GM12892 (cell line): ENCODE measurements around the gene ITGB4.
"Not testable (repeated sequence)": the region's sequence is repeated elsewhere in the genome, so short reads cannot be mapped to it uniquely, and the experiment has no call there.

Experiments
- DNase-seq: peaks from one replicate; pipeline ENCODE4 v3.0.0; 2011; ENCODE audit not compliant: insufficient read length
- FAIRE-seq: peaks from 2 replicates; lab custom pipeline; 2011; peaks lifted over from hg19 to GRCh38; lab: Jason Lieb, UNC
- POLR2A ChIP-seq: IDR thresholded peaks from 2 replicates; pipeline ENCODE4 v1.6.1; 2011; ENCODE audit warnings: low read depth, low read length, control low read depth
- POLR2AphosphoS5 ChIP-seq: IDR thresholded peaks from 2 replicates; pipeline ENCODE4 v1.6.1; 2011; ENCODE audit warnings: low read depth, low read length, control low read depth
- TAF1 ChIP-seq: IDR thresholded peaks from 2 replicates; pipeline ENCODE4 v1.6.1; 2011; ENCODE audit warnings: low read depth, mild to moderate bottlenecking, control low read depth, low read length, borderline replicate concordance

ITGB4 gene

DNA sequence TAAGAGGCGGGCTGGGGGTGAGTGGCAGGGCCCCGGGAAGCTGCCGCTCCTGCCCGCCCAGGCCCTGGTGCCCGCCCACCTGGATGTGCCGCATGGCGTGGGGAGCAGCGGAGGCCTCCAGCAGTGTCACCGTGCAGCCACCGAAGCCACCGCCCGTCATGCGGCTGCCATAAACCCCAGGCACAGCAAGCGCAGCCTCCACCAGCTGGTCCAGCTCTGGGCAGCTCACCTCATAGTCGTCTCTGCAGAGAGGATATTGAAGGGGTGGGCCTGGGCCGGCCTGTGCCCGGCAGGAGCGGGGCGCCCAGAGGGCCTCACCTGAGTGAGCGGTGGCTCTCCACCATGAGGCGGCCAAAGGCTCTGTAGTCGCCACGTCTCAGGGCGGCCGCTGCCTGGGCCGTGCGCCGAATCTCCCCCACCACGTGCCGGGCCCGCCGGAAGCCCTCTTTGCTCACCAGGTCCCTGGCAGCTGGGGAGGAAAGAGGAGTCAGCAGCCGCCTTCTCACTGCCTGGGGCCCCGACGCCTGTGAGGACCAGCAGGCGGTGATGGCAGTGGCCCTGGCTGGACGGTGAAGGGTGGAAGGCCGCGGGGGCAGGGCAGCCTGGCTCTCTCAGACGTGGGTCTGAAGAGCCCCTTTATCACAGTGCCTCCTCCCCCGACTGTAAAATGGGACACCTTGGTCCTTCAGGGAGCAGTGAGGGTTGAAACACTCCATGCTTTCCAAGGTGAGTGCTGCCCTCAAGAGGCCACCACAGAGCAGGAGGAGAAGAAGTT, 37.1 kb downstream of the ITGB4 start:
- TF ChIP-seq POLR2AphosphoS5: no peak
- no peak for TF ChIP-seq TAF1
- no peak for TF ChIP-seq POLR2A
- FAIRE-seq (no peak), DNase-seq (no peak)

DNA sequence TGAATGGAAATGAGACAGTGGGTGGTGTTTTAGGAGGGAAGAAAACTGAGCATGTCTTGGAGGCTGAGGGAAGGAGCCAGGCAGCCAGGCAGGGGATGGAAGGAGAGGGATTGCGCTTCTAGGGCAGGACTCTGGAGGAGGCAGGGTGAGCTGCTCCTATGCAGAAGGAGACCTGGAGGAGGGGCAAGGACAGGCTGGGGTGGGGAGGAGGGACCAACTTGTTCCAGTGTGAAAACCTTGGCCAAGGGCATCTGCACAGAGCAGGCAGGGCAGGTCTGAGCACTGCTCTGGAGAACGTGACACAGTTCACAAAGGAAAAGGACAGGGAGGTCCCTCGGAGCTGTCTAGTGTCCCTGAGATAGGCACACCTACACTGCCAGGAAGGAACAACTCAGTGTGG, 38.2 kb downstream of the ITGB4 start:
- FAIRE-seq (no peak), DNase-seq (no peak)
- no peak for TF ChIP-seq POLR2AphosphoS5
- TF ChIP-seq POLR2A: no peak
- no peak for TF ChIP-seq TAF1

DNA sequence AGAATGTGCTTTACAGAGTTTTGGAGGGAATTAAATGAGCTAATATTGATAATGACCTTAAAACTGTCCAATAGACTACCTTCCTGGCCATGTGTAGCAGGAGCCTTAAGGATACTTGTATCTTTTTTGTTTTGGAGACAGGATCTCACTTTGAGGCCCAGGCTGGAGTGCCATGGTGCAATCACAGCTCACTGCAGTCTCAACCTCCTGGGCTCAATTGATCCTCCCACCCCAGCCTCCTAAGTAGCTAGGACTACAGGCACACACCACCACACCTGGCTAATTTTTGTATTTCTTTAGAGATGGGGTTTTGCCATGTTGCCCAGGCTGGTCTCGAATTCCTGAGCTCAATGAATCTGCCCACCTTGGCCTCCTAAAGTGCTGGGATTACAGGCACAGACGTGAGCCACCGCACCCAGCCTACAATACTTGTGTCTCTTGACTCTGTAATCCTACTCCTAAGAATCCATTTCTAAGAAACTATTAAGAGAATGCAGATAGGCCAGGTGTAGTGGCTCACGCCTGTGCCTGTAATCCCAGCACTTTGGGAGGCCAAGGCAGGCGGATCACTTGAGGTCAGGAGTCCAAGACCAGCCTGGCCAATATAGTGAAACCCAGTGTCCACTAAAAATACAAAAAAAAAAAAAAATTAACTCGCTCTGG, 38.9 kb downstream of the ITGB4 start:
- FAIRE-seq, DNase-seq: not testable (repeated sequence)

DNA sequence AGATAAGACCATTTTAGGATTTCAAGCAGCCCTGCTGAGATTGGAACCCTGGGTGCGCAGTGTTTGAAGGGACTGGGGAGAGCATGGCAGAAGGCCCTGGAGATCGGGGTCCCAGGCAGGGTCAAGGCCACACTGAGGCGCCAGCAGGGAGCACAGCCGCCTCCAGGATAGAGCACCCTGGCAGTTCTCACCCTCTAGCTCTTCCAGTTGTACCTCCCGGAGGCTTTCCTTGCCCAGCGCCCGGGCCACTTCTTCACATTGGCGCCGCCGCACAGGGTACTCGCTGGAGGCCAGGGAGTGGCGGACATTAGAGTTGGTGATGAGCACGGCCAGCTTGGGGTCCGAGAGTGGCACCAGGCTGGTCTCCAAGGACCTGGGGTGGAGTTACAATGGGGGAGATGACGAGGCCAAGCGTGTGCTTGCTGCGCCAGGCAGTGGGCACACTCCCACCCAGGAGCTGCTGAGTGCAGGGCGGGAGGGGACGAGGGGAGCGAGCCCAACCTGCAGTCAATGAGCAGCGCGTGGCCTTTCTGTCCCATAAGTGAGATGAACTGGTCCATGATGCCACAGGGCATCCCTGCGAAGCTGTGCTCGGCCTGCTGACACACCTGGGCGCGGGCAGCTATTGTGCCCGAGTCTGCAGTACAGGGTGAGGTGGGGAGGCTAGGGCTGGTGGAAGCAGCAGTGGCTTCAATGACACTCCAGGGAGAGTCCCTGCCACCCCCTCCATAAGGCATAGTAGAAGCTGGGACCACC, 41.4 kb downstream of the ITGB4 start:
- FAIRE-seq: no peak
- no peak for DNase-seq
- TF ChIP-seq POLR2AphosphoS5 (no peak), TAF1 (no peak), POLR2A (no peak)

DNA sequence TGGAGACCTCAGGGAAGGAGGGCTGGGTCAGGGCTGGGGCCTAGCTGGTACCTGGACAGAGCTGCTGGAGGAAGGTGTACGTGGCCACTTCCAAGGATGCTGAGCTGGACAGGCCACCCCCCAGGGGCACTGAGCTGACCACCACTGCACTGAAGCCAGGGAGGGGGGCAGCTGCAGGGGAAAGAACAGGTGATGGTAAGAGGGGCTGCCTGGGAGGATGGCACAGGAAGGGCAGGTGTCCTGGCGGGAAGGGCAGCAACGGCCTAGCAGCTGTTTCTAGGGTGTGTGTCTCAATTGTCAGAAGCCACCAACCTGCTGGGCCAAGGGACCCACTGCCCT, 42.0 kb downstream of the ITGB4 start:
- TF ChIP-seq POLR2A (no peak), TAF1 (no peak), POLR2AphosphoS5 (no peak)
- no peak for FAIRE-seq
- DNase-seq: no peak

DNA sequence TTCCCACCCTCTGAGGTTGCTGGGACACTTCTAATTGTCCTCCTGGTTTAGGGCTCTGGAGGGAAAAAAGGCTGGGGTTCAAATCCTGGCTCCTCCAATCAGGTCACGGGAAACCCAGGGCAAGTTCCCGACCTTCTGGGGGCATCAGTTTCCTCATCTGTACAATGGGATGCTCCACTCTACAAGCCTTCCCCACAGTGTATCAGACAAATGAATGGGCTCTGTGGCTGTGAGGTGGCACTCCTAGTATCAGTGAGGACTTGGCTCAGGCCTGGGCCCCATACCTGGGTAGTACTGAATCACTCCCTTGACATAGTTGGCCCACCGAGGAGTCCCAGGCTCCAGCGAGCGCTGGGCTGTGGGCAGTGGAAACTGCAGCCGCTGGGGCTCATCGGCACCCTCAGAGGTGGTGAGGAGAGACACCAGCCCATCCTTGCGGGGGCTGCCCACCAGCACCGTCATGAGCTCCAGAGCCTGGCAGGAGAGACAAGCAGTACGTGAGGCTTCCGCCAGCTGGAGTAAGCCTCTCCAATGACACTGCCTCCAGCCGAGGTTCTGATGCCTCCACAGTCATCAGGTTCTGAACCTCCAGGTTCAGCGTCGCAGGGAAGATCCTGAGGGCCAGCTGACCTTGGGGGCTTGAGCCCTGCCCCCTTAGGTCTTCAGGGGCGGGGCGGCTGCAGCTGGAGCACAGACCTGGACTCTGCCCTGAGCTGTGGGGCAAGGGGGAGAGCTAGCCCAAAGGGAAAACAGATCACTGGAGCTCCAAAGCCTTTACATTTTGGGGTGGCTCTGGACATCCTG, 42.6 kb downstream of the ITGB4 start:
- FAIRE-seq (no peak), DNase-seq (no peak)
- TF ChIP-seq POLR2A: no peak
- TF ChIP-seq TAF1: no peak
- TF ChIP-seq POLR2AphosphoS5: no peak

DNA sequence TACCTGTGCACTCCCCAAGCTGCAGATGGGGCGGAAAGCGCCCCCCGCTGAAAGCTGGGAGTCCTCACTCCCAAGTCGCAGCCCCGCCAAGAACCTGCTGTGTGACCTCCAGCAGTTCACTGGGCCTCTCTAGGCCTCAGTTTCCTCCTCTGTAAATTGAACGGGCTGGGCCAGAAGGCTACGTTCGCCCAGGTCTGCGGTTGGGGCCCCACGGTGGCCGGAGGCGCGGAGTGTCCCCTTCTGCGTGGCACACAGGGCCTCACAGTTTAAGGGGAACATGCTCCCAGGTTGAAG, 43.1 kb downstream of the ITGB4 start:
- FAIRE-seq: no peak
- TF ChIP-seq POLR2AphosphoS5 (no peak), POLR2A (no peak), TAF1 (no peak)
- DNase-seq: no peak

DNA sequence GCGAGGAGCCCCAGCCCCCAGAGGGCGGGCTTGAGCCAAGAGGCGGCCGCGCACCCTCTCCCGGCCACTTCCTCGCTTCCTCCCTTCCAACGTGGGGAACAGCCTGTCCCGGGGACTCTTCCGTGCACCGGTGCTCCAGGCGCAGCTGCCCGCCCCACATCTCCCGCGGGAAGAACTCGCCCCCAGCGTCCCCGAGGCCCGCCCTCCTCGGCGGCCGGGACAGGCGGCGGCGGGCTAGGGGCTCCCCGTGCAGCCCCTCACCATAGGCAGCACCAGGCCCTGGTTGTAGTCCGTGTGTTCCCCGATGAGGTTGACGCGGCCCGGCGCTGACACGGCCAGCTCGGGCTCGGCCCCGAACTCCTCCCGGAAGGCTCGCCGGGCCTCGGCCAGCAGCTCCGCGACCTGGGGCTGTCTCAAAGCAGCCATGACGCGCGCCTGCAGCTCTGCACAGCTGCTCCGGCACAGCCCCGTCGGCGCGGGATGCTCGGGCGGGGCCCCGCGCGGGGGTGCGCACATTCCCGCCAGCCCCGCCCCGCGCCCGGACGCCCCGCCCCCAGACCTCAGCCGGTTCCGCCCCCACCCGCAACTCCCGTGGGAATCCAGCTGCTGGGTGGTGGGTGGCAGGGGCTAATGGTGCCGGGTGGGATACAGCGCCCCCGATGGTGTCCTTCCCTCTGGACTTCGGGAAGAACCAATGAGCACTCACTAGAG, 43.6 kb downstream of the ITGB4 start, which contains the start of gene GALK1:
GALK1 (minus strand) TSS at position 482 of the 711 bp plus-strand sequence; CDS start at position 426, 56 bp downstream.
- FAIRE-seq (peak; percentile 60), DNase-seq (peak; percentile 91)
- TF ChIP-seq TAF1 (0 out of 2 replicates have a peak, but pooled peaks have one; percentile 17), POLR2AphosphoS5 (no peak), POLR2A (no peak; the same call in 1 of the 2 replicates)

DNA sequence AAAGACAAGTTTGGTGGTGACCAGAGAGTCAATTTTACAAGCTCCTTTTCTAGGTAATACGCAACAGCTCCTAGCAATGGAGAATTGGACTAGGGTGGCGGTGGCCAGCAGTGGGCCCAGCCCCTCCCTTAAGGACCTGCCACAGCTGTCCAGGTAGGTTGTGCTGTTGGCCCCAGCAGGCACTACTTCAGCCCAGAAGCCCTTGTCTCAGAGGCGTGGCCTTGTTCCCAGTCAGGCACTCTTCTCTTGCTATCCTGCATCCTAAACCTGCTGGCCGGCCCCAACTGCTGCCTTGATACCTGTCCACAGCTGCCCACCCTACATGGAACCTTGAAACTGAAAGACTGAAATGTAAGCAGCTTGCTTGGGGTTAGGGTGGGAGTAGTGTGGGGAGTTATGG, 44.7 kb downstream of the ITGB4 start:
- FAIRE-seq: no peak
- TF ChIP-seq POLR2AphosphoS5: no peak
- no peak for TF ChIP-seq POLR2A
- TF ChIP-seq TAF1: no peak
- no peak for DNase-seq

DNA sequence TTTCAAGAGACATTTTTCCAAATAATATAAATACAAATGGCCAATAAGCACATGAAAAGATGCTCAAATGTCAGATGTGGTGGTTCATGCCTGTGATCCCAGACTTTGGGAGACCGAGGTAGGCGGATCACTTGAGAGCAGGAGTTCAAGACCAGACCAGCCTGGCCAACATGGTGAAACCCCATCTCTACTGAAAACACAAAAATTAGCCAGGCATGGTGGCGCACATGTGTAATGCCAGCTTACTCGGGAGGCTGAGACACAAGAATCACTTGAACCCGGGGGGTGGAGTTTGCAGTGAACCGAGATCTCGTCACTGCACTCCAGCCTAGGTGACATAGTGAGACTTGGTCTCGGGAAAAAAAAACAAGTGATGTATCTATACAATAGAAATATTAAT, 46.6 kb downstream of the ITGB4 start:
- no peak for DNase-seq
- FAIRE-seq: no peak
- no peak for TF ChIP-seq TAF1
- no peak for TF ChIP-seq POLR2AphosphoS5
- no peak for TF ChIP-seq POLR2A

DNA sequence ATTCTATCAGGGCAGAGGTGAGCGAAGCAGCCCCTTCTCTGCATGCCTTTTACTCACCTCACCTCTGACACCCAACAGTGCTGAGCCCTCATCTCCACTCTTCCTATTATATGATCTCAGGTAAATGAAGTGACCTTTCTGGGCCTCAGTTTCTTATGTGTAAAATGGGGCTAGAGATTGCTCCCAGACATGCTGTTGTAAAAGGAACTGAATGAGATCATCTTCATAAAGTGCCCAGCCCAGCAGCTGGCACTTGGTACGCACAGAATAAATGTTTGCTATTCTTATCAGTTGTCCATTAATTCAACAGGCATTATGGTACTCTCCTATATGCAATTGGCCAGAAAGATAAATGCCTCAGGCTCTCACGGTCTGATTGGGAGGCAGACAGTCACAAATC, 48.3 kb downstream of the ITGB4 start:
- TF ChIP-seq POLR2AphosphoS5 (no peak), POLR2A (no peak), TAF1 (no peak)
- DNase-seq: no peak
- no peak for FAIRE-seq
